B cell (primary cell): ENCODE results near the gene JSRP1.

Source experiments
- EZH2 ChIP-seq: IDR thresholded peaks from 2 replicates; pipeline ENCODE4 v1.6.1; 2012; ENCODE audit warnings: borderline replicate concordance, low read depth, mild to moderate bottlenecking, moderate library complexity, low read length; ENCODE audit not compliant: insufficient read depth, poor library complexity, severe bottlenecking
- TF ChIP-seq, protein P1 (sequence below): fragments of 200-600 bp; IDR thresholded peaks from one replicate; pipeline ENCODE4 v1.8.0; 2022; ENCODE audit warnings: antibody characterized with exemption, mild to moderate bottlenecking

DNA sequence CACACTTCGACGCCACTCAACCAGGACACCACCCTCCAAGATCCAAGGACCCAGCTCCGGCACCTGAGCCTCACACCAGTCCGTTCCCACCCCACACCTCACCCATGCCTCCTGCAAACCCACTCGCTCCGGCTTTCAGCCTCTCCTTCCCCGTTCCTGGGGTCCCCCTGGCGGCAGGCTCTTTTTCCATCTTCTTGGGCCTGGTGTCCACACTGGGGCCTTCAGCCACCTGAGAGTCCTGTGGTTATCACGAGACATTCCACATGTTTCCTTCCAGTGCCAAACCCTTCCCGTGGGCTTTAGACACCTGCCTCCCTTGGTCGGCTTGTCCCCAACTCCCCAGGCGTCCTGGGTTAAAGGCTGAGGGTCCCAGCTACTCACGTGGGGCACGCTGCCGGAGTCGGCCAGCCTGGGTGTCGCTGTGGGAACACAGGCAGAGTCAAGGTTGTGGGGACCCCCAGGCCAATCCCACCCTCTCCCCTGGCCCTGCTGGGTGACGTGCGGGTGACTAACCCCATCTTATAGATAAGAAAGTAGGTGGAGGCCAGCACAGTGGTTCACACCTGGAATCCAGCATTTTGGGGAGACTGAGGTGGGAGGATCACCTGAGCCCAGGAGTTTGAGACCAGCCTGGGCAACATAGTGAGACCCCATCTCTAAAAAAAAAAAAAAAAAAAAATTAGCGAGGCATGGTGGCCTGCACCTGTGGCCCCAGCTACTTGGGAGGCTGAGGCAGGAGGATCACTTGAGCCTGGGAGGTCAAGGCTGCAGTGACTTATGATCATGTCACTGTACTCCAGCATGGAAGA, 1.9 kb downstream of the JSRP1 start:
- TF ChIP-seq, protein P1, sequence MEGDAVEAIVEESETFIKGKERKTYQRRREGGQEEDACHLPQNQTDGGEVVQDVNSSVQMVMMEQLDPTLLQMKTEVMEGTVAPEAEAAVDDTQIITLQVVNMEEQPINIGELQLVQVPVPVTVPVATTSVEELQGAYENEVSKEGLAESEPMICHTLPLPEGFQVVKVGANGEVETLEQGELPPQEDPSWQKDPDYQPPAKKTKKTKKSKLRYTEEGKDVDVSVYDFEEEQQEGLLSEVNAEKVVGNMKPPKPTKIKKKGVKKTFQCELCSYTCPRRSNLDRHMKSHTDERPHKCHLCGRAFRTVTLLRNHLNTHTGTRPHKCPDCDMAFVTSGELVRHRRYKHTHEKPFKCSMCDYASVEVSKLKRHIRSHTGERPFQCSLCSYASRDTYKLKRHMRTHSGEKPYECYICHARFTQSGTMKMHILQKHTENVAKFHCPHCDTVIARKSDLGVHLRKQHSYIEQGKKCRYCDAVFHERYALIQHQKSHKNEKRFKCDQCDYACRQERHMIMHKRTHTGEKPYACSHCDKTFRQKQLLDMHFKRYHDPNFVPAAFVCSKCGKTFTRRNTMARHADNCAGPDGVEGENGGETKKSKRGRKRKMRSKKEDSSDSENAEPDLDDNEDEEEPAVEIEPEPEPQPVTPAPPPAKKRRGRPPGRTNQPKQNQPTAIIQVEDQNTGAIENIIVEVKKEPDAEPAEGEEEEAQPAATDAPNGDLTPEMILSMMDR: no peak
- TF ChIP-seq EZH2: no peak
